ENCODE measurements around the gene DSG4.

DNA sequence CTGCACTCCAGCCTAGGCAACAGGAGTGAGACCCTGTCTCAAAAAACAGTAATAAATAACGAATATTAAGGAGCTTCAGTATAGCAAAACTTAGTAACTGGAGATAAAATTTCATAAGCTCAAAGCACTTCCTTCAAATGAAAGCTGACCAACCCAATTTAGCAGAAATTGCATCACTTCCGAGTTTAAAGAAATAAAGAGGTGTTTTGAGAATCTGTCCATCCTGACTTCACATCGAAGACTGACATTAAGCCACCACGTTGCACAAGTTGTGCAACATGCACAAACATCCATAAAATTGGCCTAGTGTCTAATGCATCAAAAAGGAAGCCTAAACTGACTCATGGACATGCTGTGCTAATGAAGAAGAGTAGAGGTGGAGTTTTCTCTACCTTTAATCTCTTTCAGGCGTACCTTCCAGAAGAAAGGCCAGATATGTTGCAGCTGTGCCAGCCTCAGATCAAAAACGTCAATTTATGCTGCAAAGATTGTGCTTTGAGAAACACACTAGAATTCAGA is 63.3 kb downstream of the DSG4 start:
- TF ChIP-seq, protein P1, sequence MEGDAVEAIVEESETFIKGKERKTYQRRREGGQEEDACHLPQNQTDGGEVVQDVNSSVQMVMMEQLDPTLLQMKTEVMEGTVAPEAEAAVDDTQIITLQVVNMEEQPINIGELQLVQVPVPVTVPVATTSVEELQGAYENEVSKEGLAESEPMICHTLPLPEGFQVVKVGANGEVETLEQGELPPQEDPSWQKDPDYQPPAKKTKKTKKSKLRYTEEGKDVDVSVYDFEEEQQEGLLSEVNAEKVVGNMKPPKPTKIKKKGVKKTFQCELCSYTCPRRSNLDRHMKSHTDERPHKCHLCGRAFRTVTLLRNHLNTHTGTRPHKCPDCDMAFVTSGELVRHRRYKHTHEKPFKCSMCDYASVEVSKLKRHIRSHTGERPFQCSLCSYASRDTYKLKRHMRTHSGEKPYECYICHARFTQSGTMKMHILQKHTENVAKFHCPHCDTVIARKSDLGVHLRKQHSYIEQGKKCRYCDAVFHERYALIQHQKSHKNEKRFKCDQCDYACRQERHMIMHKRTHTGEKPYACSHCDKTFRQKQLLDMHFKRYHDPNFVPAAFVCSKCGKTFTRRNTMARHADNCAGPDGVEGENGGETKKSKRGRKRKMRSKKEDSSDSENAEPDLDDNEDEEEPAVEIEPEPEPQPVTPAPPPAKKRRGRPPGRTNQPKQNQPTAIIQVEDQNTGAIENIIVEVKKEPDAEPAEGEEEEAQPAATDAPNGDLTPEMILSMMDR (conservative IDR thresholded peaks at IDR 0.05; ENCODE audit: low read depth, low read length) = no peak
- no peak for TF ChIP-seq POLR2A (IDR thresholded peaks at IDR 0.05; ENCODE audit: low read depth, low read length)
- TF ChIP-seq RCOR1 (IDR thresholded peaks at IDR 0.05; ENCODE audit: insufficient replicate concordance, low read length) = no peak
- no peak for TF ChIP-seq FOS (IDR thresholded peaks at IDR 0.05; ENCODE audit: low read depth, low read length)
- TF ChIP-seq RAD21 (IDR thresholded peaks at IDR 0.05; ENCODE audit: low read length) = no peak
- no peak for TF ChIP-seq MAFK (IDR thresholded peaks at IDR 0.05; ENCODE audit: low read depth, low read length)
- no peak for TF ChIP-seq CHD1 (IDR thresholded peaks at IDR 0.05; ENCODE audit: low read depth, low read length)
- TF ChIP-seq MXI1 (IDR thresholded peaks at IDR 0.05; ENCODE audit: borderline replicate concordance, low read depth, low read length) = no peak
- no peak for TF ChIP-seq SMC3 (IDR thresholded peaks at IDR 0.05; ENCODE audit: low read depth, low read length)
- no peak for TF ChIP-seq BHLHE40 (IDR thresholded peaks at IDR 0.05; ENCODE audit: low read depth, low read length)
